T47D (cell line): Measurements from ENCODE around the gene SLC25A48.

Experiments used
- DNase-seq, 2 experiments: peaks; one replicate each; pipeline versions ENCODE4 v3.0.0 to v3.0.0-alpha.2; 2011 to 2012; ENCODE audit warnings: low read depth in 1 of 2, low spot score in 1 of 2
- JUND ChIP-seq: IDR thresholded peaks from 2 replicates; pipeline ENCODE4 v1.6.1; 2012; ENCODE audit warnings: low read depth
- in situ Hi-C: cut with HindIII; loops from 2 replicates; pipeline ENCODE4 v1.10.0; 2016; ENCODE audit warnings: low sequenced_read_pairs, low pct_unique_long_range_greater_than_20kb

The SLC25A48 gene

GRCh38 chr5:135881819-135882218 is 47.4 kb downstream of the SLC25A48 start:
- TF ChIP-seq JUND, result no peak

GRCh38 chr5:135883026-135883425 is 48.6 kb downstream of the SLC25A48 start:
- in situ Hi-C loops, result no loop called here
- no peak for TF ChIP-seq JUND
- DNase-seq, result no peak

More at GRCh38 chr5:135881819-135882218, 47.4 kb downstream of the SLC25A48 start:
- DNase-seq, result no peak
- in situ Hi-C loops, result no loop called here

- DNase-seq, result no peak
- TF ChIP-seq JUND, result no peak
- in situ Hi-C loops, result no loop called here
Observed at GRCh38 chr5:135883441-135883840, 49.0 kb downstream of the SLC25A48 start.

GRCh38 chr5:135885031-135885430 is 50.6 kb downstream of the SLC25A48 start:
- in situ Hi-C loops, result no loop called here
- TF ChIP-seq JUND, result no peak
- no peak for DNase-seq

- no peak for TF ChIP-seq JUND
- DNase-seq, result no peak
- in situ Hi-C loops, result no loop called here
Observed at GRCh38 chr5:135886136-135886535, 51.7 kb downstream of the SLC25A48 start.

GRCh38 chr5:135887447-135887864 is 53.0 kb downstream of the SLC25A48 start:
- peak; percentile 50 to 87 for DNase-seq
- in situ Hi-C loops, result no loop called here

GRCh38 chr5:135887881-135888614 is 53.6 kb downstream of the SLC25A48 start:
- no peak for TF ChIP-seq JUND
- DNase-seq, result peak in 1 of 2 experiments; percentile 61
- in situ Hi-C loops, result no loop called here

More at GRCh38 chr5:135887447-135887864, 53.0 kb downstream of the SLC25A48 start:
- TF ChIP-seq JUND, result no peak

GRCh38 chr5:135890296-135890695 is 55.8 kb downstream of the SLC25A48 start:
- in situ Hi-C loops, result no loop called here
- no peak for TF ChIP-seq JUND
- DNase-seq, result no peak

GRCh38 chr5:135890867-135891266 is 56.4 kb downstream of the SLC25A48 start:
- DNase-seq, result no peak
- in situ Hi-C loops, result no loop called here
- TF ChIP-seq JUND, result no peak

GRCh38 chr5:135891268-135891667 is 56.8 kb downstream of the SLC25A48 start:
- no peak for DNase-seq
- no peak for TF ChIP-seq JUND
- in situ Hi-C loops, result no loop called here

GRCh38 chr5:135891791-135892190 is 57.3 kb downstream of the SLC25A48 start:
- no peak for TF ChIP-seq JUND
- in situ Hi-C loops, result no loop called here
- no peak for DNase-seq

- in situ Hi-C loops, result no loop called here
- no peak for DNase-seq
- no peak for TF ChIP-seq JUND
Observed at GRCh38 chr5:135894276-135894675, 59.8 kb downstream of the SLC25A48 start.

- in situ Hi-C loops, result no loop called here
- no peak for TF ChIP-seq JUND
- no peak for DNase-seq
Observed at GRCh38 chr5:135894789-135895188, 60.3 kb downstream of the SLC25A48 start.
